Measurements from ENCODE around the gene SH3PXD2B. TPM values are rescaled to one million over a fixed set of nuclear protein-coding genes. Genes with fewer than 3 reads are reported as not detected.
A peak's percentile ranks its signal among the peaks of the same experiment; 100 is the strongest.

The SH3PXD2B gene
- total and polyA plus RNA-seq, 2 of the 13 experiments (the other 11 are each of a cell fraction or from before 2014, with no cell fraction given) = 3.4 to 4.6 TPM

- TF ChIP-seq ZNF512 (CRISPR knock-in tag; IDR thresholded peaks at IDR 0.05) (no peak), MAFF (IDR thresholded peaks at IDR 0.05; ENCODE audit: low read depth, low read length) (no peak), ATF7 (IDR thresholded peaks at IDR 0.05) (peak; percentile 76), ATF7 (CRISPR knock-in tag; IDR thresholded peaks at IDR 0.05) (no peak), HNRNPL (IDR thresholded peaks at IDR 0.05; ENCODE audit: low read depth, low read length) (no peak), ZNF33A (CRISPR knock-in tag; IDR thresholded peaks at IDR 0.05; ENCODE audit: borderline replicate concordance) (no peak), ZKSCAN5 (CRISPR knock-in tag; IDR thresholded peaks at IDR 0.05) (no peak), POGK (CRISPR knock-in tag; conservative IDR thresholded peaks at IDR 0.05) (no peak), ETV5 (CRISPR knock-in tag; IDR thresholded peaks at IDR 0.05; ENCODE audit: borderline replicate concordance) (no peak), ATAD3A (CRISPR knock-in tag; IDR thresholded peaks at IDR 0.05) (no peak), ZNF878 (CRISPR knock-in tag; IDR thresholded peaks at IDR 0.05) (no peak), DPF2 (CRISPR knock-in tag; IDR thresholded peaks at IDR 0.05; ENCODE audit: borderline replicate concordance, low read depth) (peak; percentile 10; the same call in 1 of the 2 replicates), ZNF30 (CRISPR knock-in tag; IDR thresholded peaks at IDR 0.05) (no peak), ZNF547 (CRISPR knock-in tag; IDR thresholded peaks at IDR 0.05) (no peak), SETDB1 (CRISPR knock-in tag; IDR thresholded peaks at IDR 0.05; ENCODE audit: borderline replicate concordance) (no peak), ZMYM2 (CRISPR knock-in tag; IDR thresholded peaks at IDR 0.05) (no peak), SOX5 (CRISPR knock-in tag; IDR thresholded peaks at IDR 0.05; ENCODE audit: borderline replicate concordance) (peak; percentile 87)
- TF ChIP-seq, protein P1, sequence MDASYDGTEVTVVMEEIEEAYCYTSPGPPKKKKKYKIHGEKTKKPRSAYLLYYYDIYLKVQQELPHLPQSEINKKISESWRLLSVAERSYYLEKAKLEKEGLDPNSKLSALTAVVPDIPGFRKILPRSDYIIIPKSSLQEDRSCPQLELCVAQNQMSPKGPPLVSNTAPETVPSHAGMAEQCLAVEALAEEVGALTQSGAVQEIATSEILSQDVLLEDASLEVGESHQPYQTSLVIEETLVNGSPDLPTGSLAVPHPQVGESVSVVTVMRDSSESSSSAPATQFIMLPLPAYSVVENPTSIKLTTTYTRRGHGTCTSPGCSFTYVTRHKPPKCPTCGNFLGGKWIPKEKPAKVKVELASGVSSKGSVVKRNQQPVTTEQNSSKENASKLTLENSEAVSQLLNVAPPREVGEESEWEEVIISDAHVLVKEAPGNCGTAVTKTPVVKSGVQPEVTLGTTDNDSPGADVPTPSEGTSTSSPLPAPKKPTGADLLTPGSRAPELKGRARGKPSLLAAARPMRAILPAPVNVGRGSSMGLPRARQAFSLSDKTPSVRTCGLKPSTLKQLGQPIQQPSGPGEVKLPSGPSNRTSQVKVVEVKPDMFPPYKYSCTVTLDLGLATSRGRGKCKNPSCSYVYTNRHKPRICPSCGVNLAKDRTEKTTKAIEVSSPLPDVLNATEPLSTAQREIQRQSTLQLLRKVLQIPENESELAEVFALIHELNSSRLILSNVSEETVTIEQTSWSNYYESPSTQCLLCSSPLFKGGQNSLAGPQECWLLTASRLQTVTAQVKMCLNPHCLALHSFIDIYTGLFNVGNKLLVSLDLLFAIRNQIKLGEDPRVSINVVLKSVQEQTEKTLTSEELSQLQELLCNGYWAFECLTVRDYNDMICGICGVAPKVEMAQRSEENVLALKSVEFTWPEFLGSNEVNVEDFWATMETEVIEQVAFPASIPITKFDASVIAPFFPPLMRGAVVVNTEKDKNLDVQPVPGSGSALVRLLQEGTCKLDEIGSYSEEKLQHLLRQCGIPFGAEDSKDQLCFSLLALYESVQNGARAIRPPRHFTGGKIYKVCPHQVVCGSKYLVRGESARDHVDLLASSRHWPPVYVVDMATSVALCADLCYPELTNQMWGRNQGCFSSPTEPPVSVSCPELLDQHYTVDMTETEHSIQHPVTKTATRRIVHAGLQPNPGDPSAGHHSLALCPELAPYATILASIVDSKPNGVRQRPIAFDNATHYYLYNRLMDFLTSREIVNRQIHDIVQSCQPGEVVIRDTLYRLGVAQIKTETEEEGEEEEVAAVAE (CRISPR knock-in tag; IDR thresholded peaks at IDR 0.05; ENCODE audit: borderline replicate concordance) = no peak
- TF ChIP-seq, protein P2, sequence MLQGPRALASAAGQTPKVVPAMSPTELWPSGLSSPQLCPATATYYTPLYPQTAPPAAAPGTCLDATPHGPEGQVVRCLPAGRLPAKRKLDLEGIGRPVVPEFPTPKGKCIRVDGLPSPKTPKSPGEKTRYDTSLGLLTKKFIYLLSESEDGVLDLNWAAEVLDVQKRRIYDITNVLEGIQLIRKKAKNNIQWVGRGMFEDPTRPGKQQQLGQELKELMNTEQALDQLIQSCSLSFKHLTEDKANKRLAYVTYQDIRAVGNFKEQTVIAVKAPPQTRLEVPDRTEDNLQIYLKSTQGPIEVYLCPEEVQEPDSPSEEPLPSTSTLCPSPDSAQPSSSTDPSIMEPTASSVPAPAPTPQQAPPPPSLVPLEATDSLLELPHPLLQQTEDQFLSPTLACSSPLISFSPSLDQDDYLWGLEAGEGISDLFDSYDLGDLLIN (CRISPR knock-in tag; IDR thresholded peaks at IDR 0.05; ENCODE audit: borderline replicate concordance) = no peak
These were observed 25.8 kb downstream of the SH3PXD2B start (continued) for GRCh38 chr5:172428224-172429166.
